Fibroblast of lung (primary cell): ENCODE results near the gene BCAS3.

ENCODE experiments used
- CTCF ChIP-seq, 2 donors: IDR thresholded peaks in 1 of 2; conservative IDR thresholded peaks in 1 of 2; 1 replicate in 1 of 2; 2 replicates in 1 of 2; pipeline ENCODE4 v1.5.1; 2011 to 2012; ENCODE audit warnings: low read length in 2 of 2, control low read depth in 1 of 2, inconsistent platforms in 1 of 2, low read depth in 1 of 2, mild to moderate bottlenecking in 1 of 2
- EZH2 ChIP-seq: IDR thresholded peaks from 2 replicates; pipeline ENCODE4 v1.5.1; 2012; ENCODE audit warnings: low read length, control low read depth, mild to moderate bottlenecking; ENCODE audit errors: missing control alignments

GRCh38 chr17:60738287-60738686 is 60.6 kb downstream of the BCAS3 start:
- TF ChIP-seq CTCF (conservative IDR thresholded peaks at IDR 0.05 in 1 of 2, IDR thresholded peaks at IDR 0.05 in 1 of 2; ENCODE audit: low read depth in 1 of 2, low read length in 2 of 2) (no peak), EZH2 (no peak)
